ENCODE data around the gene HPCAL1.

Gene HPCAL1

GRCh38 chr2:10447300-10447894 is 144.7 kb downstream of the HPCAL1 start:
- TF ChIP-seq CTCF (IDR thresholded peaks at IDR 0.05; ENCODE audit: control insufficient read depth, insufficient read depth, low read depth, low read length, missing control alignments), result no peak
- DNase-seq (ENCODE audit: low read depth), result no peak
- peak overlapping the region; percentile 63 for H3K4me3 ChIP-seq (ENCODE audit: control insufficient read depth, low read depth, low read length)

- peak; percentile 56 for DNase-seq (ENCODE audit: low read depth)
- peak within 1 kb of the TSS; percentile 63 for H3K4me3 ChIP-seq (ENCODE audit: control insufficient read depth, low read depth, low read length)
- no peak for TF ChIP-seq CTCF (IDR thresholded peaks at IDR 0.05; ENCODE audit: control insufficient read depth, insufficient read depth, low read depth, low read length, missing control alignments)
Observed at GRCh38 chr2:10447895-10448575, 145.3 kb downstream of the HPCAL1 start, which contains the start of gene ODC1. Gene ODC1 (minus strand): TSS chr2:10448327. CDS start chr2:10445032, 3,295 bp downstream.

DNA sequence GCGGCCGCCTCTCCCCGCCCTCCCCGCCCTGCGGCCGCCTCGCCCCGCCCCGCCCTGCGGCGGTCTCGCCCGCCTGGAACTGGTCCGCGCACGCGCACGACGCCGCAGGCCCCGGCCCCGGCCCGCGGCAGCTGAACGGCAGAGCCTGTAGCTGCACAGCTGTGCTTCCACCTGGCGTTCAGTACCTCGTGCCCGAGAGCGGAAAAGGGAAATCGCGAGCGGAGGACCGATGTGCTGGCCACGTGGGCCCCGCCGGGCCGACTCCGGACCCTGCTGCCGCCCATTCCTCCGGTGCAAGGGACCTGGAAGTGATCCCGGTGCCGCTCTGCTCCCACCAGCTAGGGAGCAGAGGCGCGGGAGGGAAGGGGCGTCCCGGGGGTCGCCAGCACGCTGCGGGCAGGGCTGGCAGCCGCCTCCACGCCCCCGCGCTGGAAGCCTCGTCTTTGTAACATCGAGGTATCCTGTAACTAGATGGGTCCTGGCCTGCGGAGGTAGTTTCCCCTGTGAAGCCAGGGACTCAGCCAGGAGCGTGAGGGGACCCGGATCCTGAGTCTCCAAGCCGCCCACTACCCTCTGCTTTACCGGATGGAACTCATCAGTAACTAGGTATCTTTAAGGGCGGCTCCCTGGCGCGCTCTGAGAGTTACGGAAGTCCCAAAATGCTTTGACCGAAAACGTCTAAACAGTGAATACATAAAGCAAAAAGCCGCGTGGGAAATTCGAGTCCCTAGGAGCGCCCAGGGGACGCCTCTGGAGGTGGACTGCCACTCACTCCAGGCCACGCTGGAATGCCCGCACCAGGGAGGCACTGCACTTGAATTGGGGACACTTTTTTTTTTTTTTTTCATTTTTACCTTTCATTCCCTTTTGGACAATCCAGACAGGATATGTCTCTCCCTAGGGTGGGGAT is 146.1 kb downstream of the HPCAL1 start:
- no peak for TF ChIP-seq CTCF (IDR thresholded peaks at IDR 0.05; ENCODE audit: control insufficient read depth, insufficient read depth, low read depth, low read length, missing control alignments)

GRCh38 chr2:10449486-10449831 is 146.8 kb downstream of the HPCAL1 start:
- no peak for TF ChIP-seq CTCF (IDR thresholded peaks at IDR 0.05; ENCODE audit: control insufficient read depth, insufficient read depth, low read depth, low read length, missing control alignments)
- peak overlapping the region; percentile 47; the same call in 1 of the 2 replicates for H3K4me3 ChIP-seq (ENCODE audit: control insufficient read depth, low read depth, low read length)
- DNase-seq (ENCODE audit: low read depth), result no peak

More for the DNA sequence above, 146.1 kb downstream of the HPCAL1 start:
- DNase-seq (ENCODE audit: low read depth), result peak; percentile 28
- H3K4me3 ChIP-seq (ENCODE audit: control insufficient read depth, low read depth, low read length), result peak overlapping the region; percentile 47

DNA sequence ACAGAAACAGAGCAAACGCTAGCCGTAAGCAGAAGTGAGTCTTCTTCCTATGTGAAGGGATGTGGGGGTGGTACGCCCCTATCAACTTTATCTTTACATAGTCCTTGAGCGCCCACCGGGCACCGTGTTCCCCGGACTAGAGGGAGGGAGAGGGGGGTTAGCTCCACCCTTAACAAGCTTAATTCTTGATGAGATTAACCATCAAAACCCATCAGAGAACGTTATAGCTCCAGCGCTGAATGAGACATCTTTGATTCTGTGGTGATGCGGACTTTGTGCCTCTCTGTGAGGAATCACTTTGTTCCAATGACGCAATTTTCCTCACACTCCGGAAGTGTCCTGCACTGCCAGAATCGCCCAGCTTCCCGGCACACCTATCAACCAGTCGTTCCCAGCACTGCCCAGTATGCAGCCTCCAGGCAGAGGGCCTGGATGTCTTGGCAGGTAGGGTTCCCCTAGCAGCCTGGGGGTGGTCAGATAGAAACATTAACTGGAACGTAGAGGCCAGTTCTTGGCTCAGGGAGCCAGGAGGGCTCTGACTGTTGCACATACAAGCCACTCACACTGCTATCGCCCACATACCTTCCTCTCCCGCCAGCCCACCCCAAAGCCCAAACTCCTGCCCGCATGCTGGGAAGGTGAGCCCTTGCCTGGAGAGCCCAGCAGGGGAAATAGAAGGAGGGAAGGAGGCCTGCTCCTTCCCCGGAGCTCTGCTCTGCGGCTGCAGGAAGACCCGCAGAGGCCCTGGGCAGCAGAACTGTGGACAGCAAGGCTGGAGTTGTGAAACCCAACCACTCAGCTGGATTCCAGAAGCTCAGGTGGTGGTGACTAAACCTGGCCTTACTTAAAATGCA is 147.4 kb downstream of the HPCAL1 start:
- no peak for TF ChIP-seq CTCF (IDR thresholded peaks at IDR 0.05; ENCODE audit: control insufficient read depth, insufficient read depth, low read depth, low read length, missing control alignments)
- H3K4me3 ChIP-seq (ENCODE audit: control insufficient read depth, low read depth, low read length), result no peak overlapping the region
- no peak for DNase-seq (ENCODE audit: low read depth)

DNA sequence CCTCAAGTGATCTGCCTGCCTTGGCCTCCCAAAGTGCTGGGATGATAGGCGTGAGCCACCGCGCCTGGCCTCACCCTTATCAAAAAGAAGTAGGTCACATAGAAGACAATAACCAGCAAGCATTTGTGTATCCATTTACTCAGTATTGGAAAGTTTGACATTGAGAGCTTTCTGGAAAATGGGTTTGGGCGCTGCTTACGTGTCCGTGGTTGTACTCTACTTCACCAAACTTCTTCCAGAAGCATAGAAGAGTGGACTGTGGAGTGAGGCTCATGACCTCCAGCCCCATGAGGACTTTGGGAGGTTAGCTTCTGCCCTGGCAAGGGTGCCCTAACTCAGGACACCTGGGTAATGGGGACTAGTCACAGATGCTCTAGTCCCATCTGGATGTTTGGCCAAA is 149.1 kb downstream of the HPCAL1 start:
- no peak for TF ChIP-seq CTCF (IDR thresholded peaks at IDR 0.05; ENCODE audit: control insufficient read depth, insufficient read depth, low read depth, low read length, missing control alignments)
- no peak for DNase-seq (ENCODE audit: low read depth)
- H3K4me3 ChIP-seq (ENCODE audit: control insufficient read depth, low read depth, low read length), result no peak overlapping the region
